GM21360 (cell line): ENCODE results near the gene DENND1A.
A peak's percentile ranks its signal among the peaks of the same experiment; 100 is the strongest.

Experiments used
- ATAC-seq: cut with Tn5 transposase; IDR thresholded peaks from one replicate; pipeline ENCODE4 v1.9.1; 2021; ENCODE audit warnings: mild to moderate bottlenecking, moderate library complexity; ENCODE audit not compliant: unreplicated experiment

The DENND1A gene

DNA sequence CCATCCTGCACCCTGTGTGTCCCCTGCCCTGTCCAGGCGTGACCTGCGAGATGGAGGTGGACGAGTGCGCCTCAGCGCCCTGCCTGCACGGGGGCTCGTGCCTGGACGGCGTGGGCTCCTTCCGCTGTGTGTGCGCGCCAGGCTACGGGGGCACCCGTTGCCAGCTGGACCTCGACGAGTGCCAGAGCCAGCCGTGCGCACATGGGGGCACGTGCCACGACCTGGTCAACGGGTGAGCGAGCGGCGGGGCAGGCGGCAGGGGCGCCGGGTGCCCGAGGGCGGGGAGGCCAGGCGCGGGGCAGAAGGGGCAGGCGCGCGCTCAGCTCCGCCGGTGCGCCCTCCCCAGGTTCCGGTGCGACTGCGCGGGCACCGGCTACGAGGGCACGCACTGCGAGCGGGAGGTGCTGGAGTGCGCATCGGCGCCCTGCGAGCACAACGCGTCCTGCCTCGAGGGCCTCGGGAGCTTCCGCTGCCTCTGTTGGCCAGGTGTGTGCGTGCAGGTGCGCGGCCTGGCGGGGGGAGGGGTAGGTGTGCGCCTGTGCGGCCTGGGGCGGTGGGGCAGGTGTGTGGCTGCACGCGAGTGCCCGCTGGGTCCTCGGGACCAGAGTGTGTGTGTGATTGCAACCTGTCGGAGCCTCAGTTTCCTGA, 563.9 kb downstream of the DENND1A start:
- no peak for ATAC-seq

DNA sequence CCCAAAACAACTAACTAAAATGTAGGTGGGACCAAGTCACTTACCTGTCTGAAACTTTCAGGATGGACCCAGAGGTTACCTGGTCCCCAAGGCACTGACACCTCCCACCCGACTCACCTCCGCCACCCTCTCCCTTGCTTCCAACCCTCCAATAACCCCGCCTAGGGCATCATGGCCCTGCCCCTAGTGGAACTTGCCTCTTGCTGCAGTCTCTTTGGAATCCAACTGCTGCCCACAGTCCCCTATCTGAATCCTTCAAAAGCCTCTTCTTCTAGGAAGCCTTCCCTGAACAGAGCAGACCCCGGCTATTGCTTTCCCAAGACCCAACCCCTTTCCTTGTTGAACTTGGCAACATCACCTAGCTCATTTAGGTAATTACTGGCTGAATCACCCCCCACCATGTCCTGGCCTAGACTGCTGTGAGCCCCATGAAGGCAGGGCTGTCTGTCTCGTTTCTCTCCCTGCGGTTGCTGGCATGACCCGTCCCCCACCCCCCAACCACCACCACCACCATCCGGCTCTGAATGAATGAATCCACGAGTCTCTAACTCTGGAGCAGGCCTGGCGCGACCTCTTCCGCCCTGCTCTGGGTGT, 564.5 kb downstream of the DENND1A start:
- no peak for ATAC-seq

DNA sequence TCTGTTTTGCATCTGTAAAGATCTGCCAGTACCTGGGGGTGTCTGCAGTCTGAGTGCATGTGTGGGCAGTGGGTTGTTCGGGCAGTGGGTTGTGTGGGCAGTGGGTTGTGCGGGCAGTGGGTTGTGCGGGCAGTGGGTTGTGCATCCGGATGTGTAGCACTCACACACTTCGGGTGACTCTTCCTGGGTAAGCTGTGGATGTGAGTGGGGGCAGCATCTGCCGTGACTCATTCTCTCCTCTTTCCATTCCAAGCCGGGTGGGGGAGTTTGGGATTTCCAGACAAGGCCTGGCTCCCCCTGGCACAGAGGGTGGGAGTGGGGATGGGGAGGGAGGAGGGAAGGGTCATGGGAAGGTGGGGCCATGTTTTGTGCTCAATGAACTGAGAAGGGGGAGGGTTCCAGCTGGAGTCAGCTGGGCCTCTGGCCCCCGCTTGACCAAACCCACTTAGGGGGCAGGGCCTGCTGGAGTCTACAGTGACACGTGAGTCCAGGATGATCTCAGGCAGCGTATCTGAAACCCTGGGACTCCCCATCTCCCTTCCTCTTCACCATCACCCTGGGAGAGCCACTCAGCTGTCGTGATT, 565.6 kb downstream of the DENND1A start:
- no peak for ATAC-seq

DNA sequence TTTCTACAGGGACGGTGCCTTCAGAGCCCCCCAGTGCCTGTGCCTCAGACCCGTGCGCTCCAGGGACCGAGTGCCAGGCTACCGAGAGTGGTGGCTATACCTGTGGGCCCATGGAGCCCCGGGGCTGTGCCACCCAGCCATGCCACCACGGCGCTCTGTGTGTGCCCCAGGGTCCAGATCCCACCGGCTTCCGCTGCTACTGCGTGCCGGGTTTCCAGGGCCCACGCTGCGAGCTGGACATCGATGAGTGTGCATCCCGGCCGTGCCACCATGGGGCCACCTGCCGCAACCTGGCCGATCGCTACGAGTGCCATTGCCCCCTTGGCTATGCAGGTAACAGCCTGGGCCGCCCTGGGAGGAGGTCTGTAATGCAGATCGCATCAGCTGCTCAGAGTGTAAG, 567.1 kb downstream of the DENND1A start:
- ATAC-seq: no peak

DNA sequence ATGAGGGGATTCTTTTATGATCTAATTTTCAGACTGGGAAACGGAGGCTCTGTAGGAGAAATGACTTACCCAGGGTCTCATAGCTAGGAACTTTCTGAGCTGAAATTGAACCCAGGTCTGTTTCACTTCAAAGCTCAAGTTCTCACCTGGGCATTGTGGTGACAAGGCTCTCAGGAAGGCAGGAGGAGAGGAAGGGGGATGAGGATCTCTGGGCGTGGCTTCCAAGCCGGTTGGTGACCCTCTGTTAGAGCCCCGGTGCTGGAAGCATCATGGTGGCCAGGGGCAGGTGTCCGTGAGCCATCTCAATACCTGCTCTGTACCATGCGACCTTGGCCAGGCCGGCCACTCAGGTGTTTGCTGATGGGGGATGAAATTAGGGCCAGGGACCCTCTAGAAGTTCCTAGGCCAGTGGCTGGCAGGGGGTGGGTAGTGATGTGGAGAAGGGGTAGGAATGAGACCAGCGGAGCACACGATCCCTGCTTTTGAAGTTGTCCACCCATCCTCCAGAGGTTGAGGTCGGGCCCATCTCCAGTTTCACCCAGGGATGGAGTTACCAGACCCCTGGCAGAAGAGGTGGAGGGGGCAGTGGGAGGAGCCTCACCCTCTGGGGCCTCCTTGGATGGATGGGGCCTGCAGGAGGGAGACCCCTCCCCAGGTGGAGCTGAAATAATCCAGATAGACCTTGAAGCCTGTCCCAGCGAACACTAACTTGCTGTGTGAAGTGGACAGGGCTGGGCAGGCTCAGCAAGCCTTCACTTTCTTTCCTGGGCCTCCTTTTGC, 568.0 kb downstream of the DENND1A start:
- ATAC-seq: no peak

DNA sequence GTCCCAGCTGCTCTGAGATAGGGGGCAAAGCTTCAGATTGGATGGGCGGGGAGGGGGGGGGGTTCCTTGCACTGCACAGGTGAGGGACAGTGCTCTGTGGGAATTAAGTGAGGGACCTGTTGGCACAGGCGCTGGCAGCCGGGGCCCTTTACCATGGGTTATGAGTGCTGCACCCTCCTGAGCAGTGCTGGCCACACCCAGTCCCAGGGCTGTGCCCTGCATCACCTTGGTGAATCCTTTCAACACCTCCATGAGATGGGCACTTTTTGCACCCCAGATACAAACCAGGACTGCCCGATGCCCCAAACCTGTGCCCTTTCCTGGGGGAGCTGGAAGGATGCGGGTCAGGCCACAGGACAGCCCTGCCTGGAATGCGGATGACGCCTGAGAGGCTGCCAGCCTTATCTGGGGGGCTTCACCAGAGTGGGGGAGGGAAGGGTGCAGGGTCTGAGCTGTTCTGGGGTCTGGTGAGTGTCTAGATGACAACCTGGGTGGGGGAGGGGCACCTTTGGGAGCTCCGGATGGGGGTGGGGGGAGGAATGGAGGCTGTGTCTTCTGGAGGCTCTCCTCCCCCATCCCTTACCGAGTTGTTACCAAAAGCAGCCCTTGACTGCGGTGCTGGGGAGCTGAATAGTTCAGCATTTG, 568.7 kb downstream of the DENND1A start:
- ATAC-seq: no peak

DNA sequence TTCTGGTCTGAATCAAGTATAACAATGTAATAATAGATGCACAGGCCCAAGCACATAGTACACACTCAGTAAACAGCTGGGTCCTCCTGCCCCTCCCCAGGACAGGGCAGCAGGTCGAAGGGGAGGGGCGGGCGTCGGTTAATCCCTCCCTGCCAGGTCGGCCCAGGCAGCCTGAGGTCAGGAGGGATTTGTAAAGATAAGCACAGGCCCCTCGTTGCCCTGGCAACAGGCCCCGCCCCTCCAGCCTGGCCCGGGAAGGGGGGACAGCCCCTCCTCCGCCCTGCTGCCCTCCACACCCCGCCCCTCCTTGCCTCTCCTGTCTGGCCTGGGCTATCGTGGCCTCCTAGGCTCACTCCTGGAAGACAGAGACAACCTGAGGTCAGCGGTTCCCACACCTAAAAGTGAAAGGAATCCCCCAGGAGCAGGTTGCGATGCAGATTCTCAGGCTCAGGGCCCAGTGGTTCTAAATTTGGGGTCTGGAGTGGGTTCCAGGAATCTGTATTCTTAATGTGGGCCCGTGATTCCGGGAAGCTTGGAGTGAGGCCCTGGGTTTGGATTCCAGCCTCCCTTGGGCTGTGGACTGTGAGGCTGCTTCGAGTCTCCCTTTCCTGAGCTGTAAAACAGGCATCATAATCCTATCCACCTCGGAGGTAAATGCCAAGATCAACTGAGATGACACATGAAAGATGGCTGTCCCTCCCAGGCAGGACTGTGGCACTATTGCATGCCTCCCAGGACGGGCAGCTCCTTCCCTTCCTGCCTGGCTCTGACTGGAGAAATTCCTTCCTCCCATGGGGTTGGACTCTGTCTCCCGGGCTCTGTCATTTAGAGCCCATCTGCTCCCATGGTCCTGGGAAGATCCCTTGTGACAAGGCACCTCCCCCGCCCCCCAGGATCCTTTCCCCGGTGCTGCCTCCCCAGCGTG, 569.5 kb downstream of the DENND1A start:
- ATAC-seq: no peak

DNA sequence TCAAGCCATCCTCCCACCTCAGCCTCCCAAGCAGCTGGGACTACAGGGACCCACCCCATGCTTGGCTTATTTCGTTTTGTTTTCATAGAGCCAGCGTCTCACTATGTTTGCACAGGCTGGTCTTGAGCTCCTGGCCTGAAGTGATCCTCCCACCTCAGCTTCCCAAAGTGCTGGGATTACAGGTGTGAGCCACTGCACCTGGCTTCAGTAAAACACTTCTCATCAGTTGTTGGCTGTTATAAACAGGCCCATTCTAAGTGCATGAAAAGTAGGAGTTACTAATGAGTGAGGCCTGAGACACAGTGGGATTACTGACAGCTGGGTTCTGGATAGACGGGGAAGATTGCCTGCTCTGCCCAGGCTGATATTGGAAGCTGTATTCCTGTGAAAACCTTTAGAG, 570.4 kb downstream of the DENND1A start:
- no peak for ATAC-seq

DNA sequence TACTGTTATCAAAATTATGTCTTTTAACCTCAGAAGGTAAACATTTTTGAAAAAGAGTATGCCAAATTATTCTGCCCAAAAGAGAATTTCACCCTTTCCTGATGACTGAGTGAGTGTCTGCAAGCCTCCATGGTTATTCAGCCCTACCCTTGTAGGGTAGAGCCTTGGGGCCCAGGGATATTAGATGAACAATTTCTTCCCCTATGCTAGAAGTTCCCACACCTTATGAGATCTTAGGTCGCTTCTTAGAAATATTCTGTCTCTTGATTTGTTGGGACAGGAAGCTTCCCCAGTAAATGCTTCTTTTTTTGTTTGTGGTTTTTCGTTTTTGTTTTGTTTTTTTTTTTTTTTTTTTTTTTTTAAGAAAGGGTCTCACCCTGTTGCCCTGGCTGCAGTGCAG, 570.8 kb downstream of the DENND1A start:
- ATAC-seq: no peak

DNA sequence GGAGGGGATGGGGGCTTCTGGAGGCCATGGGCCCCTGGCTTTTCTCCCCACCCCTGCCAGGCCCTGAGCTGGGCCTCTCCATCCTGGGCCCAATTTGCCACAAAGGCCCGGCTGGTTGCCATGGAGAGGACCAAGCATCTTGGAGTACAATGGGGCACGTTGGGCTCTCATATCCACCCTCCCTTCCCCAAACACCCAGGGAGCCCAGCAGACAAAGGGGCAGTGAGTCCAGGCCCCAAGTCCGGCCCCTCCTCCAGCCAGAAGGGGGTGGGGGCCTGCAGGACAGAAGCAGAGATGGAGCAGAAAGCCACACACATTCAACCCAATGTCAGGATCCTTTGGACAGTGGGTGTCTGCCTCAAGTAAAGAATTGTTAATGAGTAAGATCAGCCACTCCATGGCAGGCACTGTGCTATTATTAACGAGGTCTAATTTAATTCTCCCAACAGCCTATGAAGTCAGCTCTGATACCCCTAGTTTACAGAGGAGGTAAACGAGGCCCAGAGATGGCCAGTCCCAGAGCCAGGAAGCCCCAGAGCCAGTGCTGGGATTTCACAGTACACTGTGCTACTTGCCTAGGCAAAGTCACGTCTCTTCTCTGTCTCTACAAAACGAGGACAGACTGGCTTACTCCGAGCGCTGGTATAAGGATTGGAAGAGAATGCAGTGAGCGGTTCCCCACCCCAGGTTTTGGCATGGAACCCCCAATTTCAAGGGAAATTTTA, 571.6 kb downstream of the DENND1A start:
- ATAC-seq: no peak

DNA sequence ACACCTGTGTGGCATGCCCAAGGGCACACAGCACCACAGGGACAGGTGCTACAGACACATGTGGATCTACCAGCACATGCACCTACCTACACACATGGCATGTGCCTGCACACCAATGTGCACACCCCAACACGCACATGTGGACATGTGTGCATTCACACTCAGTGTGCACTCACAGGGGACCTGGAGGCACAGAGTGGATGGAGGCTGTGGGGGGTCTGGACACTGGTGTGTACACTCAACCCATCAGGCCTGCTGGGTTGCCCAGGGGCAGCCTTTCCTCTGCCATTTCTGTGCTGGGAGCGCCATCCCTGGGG, 572.2 kb downstream of the DENND1A start:
- no peak for ATAC-seq

DNA sequence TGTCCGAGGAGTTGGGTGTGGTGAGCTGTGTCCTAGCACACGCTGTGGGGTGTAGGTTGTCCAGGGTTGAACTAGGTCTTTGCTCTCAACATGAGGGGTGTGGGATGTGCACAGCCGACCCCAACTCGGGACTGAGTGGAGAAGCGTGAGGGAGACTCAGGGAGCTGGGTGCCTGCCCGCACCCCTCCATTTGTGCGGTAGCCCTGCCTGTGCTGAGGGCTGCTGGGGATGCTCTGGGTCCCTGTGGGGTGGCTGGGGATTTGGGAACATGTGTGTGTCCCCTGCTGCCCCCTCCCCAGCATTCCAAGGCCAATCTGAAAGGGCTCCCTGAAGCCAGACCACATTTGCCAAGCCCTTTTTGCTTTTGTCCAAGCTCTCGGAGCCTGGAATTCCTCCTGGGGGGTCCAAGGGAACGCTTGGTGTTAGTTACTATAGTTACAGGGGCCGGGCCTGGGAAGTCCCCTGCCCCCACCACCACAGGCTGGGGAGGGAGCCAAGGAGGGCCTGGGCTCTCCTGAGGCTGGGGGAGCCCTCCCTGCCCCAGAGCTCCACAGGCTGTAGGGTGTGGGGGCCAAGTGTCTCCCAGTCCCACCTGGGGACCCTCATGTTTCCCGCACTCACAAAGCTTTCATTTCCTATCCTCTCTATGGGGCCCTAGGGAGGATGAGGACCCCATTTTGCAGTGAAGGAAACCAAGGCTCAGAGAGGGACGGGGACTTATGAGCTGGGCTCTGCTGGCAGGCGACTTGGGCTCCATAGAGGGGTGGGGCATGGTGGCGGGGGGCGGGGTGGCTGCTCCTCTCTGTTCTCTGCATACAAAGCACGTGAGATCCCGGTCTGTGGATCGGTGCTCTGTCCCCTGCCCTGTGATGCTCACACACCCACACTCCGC, 572.8 kb downstream of the DENND1A start:
- no peak for ATAC-seq

DNA sequence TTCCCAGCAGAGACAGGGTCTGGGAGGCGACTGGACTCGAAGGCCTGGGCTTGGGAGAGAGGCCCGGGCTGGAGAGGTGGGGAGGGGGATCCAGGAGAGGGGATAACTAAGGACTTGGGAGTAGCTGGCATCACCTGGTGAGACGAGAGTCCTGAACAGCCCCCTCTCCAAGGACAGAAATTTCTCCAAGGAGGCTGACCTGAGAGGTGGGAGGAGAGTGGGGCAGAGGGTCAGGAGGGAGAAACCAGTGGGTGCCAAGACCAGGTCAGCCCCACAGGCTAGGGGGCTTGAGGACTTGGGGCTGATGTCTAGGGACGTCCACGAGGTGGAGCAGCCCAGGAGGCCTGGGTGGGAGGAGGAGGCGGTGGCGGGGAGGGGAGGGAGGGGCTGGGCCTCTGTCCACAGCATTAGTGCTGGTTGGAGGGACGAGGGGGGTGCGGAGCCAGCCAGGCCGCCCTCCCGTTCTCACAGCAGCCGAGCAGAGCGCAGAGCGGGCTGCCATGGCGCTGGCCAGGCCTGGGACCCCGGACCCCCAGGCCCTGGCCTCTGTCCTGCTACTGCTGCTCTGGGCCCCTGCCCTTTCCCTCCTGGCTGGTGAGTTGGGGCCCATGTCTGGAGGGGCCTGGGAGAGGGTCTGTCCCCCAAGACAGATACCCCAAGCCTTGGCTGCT, 574.0 kb downstream of the DENND1A start, which contains the start of gene CRB2:
CRB2 (plus strand) TSS at position 437 of the 671 bp plus-strand sequence; CDS start at position 501, 64 bp downstream.
- no peak for ATAC-seq

DNA sequence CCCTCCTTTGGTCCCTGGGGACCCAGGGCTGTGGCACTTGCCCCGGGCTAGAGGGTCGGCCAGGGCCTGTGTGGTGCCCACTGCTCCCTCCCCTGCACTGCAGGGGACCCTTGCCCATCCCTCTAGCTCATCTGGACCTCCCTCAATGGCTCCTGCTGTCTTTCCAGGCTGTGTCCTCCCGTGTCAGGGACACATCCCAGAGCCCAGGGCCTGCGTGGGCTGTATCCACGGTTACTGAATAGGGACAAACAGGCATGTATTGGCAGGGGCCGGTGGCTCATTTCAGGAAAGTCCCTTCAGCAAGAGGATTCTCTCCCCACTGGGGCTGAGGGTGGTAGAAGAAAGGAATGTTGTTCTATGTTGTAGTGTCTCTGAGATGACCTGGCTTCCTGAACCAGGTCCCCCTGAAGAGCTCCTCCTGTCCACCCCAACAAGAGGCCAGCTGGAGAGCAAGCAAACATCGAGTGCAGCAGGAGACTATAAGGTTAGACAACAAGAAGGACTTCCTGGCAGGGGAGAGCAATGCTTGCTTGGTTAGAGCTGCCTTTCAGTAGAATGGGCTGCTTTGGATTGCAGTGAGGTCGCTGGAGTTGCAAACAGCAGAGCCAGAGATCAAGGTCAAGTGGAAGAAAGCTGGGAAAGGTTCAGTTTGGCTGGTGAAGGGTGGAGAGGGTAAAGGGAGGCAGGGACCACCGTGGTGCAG, 575.0 kb downstream of the DENND1A start:
- ATAC-seq: no peak

DNA sequence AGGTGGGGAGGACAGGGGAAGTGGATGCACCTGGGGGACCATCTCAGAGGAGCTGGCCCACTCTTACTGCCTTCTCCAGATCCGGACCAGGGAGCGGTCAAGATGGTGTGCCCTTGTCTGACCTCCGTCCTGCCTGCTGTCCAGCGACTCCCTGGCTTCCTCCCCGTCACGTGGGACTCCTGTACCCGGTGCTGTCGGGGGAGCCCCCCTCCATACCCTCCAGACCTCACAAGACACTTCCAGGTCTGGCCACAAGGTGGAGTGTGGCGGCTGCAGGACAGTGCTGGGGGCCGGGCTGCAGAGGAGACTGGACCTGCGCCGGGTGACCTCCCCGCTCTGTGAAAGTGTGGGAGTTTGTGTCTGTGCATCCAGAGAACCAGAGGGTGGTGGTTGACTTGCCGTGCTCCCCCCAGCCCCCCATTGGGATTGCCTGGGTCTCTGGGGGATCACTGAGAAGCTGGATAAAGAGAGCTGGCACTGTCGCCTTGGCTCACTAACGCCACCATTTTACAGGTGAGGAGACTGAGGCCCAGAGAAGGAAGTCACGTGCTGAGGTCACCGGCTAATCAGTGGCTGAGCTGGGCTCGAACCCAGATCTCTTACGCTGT, 575.8 kb downstream of the DENND1A start:
- ATAC-seq: peak; percentile 66

DNA sequence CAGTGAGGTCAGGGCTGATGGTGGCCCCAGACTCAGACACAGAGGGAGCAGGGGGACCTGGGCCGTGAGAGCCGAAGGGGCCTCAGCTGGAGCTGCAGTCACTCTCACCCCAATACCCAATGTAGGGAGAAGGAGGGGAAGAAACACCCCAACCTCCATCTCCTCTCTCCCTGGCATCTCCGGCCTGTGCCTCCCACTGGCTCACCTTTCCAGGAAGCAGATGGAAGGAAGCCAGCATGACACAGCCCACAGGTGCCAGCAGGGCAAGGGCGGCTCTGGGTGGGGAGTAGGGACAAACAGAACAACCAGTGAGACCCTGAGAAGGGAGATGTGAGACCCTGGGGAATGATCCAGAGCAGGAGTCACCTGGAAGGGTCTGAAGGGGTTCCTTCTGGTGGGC, 576.9 kb downstream of the DENND1A start:
- no peak for ATAC-seq
